ENCODE measurements around the gene CLIC5.
"Not testable (repeated sequence)": the region's sequence is repeated elsewhere in the genome, so short reads cannot be mapped to it uniquely, and the experiment has no call there.

CLIC5 gene

DNA sequence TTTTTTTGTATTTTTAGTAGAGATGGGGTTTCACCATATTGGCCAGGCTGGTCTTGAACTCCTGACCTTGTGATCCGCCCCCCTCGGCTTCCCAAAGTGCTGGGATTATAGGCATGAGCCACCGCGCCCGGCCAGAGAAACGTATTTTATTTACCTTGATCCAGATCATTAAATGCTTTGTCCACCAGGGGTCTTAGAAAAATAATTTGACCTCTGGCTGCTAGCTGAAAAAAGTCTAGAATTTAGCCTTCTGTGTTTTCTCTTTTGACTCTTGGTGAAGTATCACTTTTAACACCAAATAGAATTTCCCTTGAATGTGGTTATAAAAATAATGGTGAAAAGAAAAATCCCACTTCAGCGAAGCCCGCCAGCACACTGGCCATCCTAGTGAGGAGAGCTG, 89.2 kb downstream of the CLIC5 start:
- H3K9ac ChIP-seq; H3K27me3 ChIP-seq (ENCODE audit: insufficient read depth, low read depth); H4K20me1 ChIP-seq (ENCODE audit: insufficient read depth); H2AFZ ChIP-seq (ENCODE audit: low read depth); H3K79me2 ChIP-seq (ENCODE audit: insufficient read depth, low read depth); H3K4me2 ChIP-seq; H3K27ac ChIP-seq; H3K4me3 ChIP-seq (IDR thresholded peaks at IDR 0.05; ENCODE audit: insufficient read depth, low read depth, low read length); H3K36me3 ChIP-seq (ENCODE audit: insufficient read depth): not testable (repeated sequence)
- TF ChIP-seq CTCF (conservative IDR thresholded peaks at IDR 0.05; ENCODE audit: low read depth, low read length) = 0 out of 2 replicates have a peak, but pooled peaks have one; percentile 17
- H3K4me1 ChIP-seq (ENCODE audit: low read depth, poor library complexity, severe bottlenecking) = peaks cover 56% of the 10 kb centered on the region

DNA sequence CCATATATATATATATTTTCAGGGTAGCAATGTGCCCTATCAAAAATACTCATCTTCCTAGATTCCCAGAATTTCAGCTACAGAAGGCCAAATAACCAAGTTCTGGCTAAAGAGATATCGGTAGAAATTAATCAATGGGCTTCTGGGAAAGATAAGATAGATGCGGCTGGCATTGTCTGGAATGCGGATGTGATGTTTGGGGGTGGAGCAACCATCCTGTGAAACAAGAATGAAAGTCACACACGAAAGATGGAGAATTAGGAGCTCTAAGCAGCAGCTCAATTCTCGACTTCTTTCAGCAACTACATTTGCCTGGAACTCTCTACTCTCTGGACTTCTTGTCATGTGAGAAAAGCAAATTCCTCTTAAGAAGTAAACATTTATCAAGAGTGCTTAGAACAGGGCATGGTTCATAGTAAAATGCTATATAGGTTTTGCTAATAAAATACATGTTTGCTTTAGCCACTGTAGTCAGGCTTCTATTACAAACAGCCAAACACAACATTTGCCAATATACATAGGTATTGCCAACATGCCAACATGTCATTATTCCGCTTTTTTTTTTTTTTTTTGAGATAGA, 90.8 kb downstream of the CLIC5 start:
- Histone ChIP-seq H3K4me2 (peak overlapping the region; percentile 100), H3K79me2 (ENCODE audit: insufficient read depth, low read depth) (no peaks in the 10 kb centered on the region), H3K27ac (peak overlapping the region; percentile 94), H3K36me3 (ENCODE audit: insufficient read depth) (no peaks in the 10 kb centered on the region), H4K20me1 (ENCODE audit: insufficient read depth) (no peaks in the 10 kb centered on the region), H2AFZ (ENCODE audit: low read depth) (no peak overlapping the region), H3K4me3 (IDR thresholded peaks at IDR 0.05; ENCODE audit: insufficient read depth, low read depth, low read length) (no peak overlapping the region), H3K9ac (peak overlapping the region; percentile 71; the same call in 1 of the 2 replicates), H3K27me3 (ENCODE audit: insufficient read depth, low read depth) (no peaks in the 10 kb centered on the region), H3K4me1 (ENCODE audit: low read depth, poor library complexity, severe bottlenecking) (peaks cover 61% of the 10 kb centered on the region)
- no peak for TF ChIP-seq CTCF (conservative IDR thresholded peaks at IDR 0.05; ENCODE audit: low read depth, low read length)

DNA sequence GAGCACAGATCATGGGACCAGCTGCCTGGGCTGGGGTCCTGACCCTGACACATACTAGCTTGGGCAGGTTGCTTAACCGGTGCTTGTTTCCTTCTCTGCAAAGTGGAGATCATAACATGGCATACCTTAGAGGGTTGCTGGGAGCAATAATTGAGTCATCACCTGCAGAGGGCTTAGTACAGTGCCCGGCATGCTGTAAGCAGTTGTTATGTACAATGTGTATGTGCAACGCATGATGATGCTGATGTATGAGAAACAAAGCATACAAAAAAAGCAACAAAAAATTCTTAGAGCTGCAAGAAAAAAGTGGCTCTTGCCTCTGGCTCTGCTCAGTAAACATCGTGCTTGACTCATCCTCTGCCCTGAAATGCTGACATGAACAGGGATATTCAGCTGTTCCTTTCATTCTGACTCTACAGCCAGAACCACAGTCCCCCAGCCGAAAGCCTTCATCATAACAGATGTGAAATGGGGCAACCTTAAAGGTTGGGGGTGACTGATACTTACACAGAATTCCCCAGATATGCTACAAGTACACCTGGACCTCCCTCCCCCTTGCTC, 91.7 kb downstream of the CLIC5 start:
- no peaks in the 10 kb centered on the region for H3K36me3 ChIP-seq (ENCODE audit: insufficient read depth)

DNA sequence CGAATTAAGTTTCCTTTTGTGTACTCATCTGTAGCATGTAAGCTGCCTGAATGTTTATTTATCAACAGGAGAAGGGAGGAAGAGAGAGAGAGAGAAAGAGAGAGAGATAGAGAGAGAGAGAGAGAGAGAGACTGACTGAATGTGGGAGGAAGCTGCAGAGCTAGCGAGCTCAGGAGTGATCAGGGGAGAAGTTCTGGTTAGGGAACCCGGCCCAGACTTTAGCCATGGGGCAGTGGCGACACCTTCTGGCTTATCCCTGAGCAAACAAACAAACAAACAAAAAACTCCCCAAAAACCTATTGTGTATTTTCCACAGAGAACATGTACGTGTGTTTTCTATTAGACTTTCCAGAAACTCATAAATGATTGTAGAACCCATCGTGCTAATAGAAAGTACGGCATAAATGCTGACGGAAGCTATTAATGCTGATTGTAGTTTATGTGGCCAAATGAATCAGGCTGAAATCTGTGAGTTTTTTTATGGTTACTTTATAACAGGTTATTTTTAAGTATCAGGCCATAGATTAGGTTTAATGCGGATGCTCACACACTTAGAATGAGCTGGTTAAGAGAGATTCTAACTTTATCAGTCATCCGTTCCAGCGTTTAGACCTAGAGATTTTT, 92.8 kb downstream of the CLIC5 start:
- TF ChIP-seq CTCF (conservative IDR thresholded peaks at IDR 0.05; ENCODE audit: low read depth, low read length) = peak; percentile 92
- no peaks in the 10 kb centered on the region for H3K79me2 ChIP-seq (ENCODE audit: insufficient read depth, low read depth)
- peak overlapping the region; percentile 35; the same call in 1 of the 2 replicates for H2AFZ ChIP-seq (ENCODE audit: low read depth)
- H3K9ac ChIP-seq = peak overlapping the region; percentile 71
- H3K27me3 ChIP-seq (ENCODE audit: insufficient read depth, low read depth) = no peaks in the 10 kb centered on the region
- peak overlapping the region; percentile 94 for H3K27ac ChIP-seq
- peaks cover 73% of the 10 kb centered on the region for H3K4me1 ChIP-seq (ENCODE audit: low read depth, poor library complexity, severe bottlenecking)
- H4K20me1 ChIP-seq (ENCODE audit: insufficient read depth) = no peaks in the 10 kb centered on the region
- no peak overlapping the region for H3K4me3 ChIP-seq (IDR thresholded peaks at IDR 0.05; ENCODE audit: insufficient read depth, low read depth, low read length)
- H3K36me3 ChIP-seq (ENCODE audit: insufficient read depth) = no peaks in the 10 kb centered on the region
- H3K4me2 ChIP-seq = peak overlapping the region; percentile 100

More for the DNA sequence above, 91.7 kb downstream of the CLIC5 start:
- H3K4me3 ChIP-seq (IDR thresholded peaks at IDR 0.05; ENCODE audit: insufficient read depth, low read depth, low read length) = no peak overlapping the region
- peak overlapping the region; percentile 100 for H3K4me2 ChIP-seq
- peaks cover 71% of the 10 kb centered on the region for H3K4me1 ChIP-seq (ENCODE audit: low read depth, poor library complexity, severe bottlenecking)
- peak overlapping the region; percentile 71 for H3K9ac ChIP-seq
- no peaks in the 10 kb centered on the region for H3K79me2 ChIP-seq (ENCODE audit: insufficient read depth, low read depth)
- H2AFZ ChIP-seq (ENCODE audit: low read depth) = peak overlapping the region; percentile 35; the same call in 1 of the 2 replicates
- no peaks in the 10 kb centered on the region for H4K20me1 ChIP-seq (ENCODE audit: insufficient read depth)
- no peaks in the 10 kb centered on the region for H3K27me3 ChIP-seq (ENCODE audit: insufficient read depth, low read depth)
- TF ChIP-seq CTCF (conservative IDR thresholded peaks at IDR 0.05; ENCODE audit: low read depth, low read length) = 0 out of 2 replicates have a peak, but pooled peaks have one; percentile 8
- peak overlapping the region; percentile 94 for H3K27ac ChIP-seq
